Epithelial cell of proximal tubule (primary cell): ENCODE measurements around the gene P2RY1. TPM values are rescaled to one million over a fixed set of nuclear protein-coding genes. Genes with fewer than 3 reads are reported as not detected.
"Not testable (repeated sequence)": the region's sequence is repeated elsewhere in the genome, so short reads cannot be mapped to it uniquely, and the experiment has no call there.

Source experiments
- DNase-seq: peaks from one replicate; pipeline ENCODE4 v3.0.0-alpha.2; 2011; ENCODE audit warnings: low read depth
- H3K4me3 ChIP-seq: 2 replicates; pipeline ENCODE4 v1.5.1; 2011; ENCODE audit warnings: low read depth, mild to moderate bottlenecking, low read length
- total RNA-seq: library from RNA; depleted of rRNA; stranded (reverse); fragments of >200 nt; gene quantifications from 2 replicates; pipeline ENCODE4 v1.2.3, GENCODE V29; 2015
- TF ChIP-seq, protein P1 (sequence below): conservative IDR thresholded peaks from 2 replicates; pipeline ENCODE4 v1.5.1; 2012; ENCODE audit warnings: low read depth, mild to moderate bottlenecking, low read length

Gene P2RY1
- total RNA-seq, 1 donor from 2014 or later, result 0.06 TPM

GRCh38 chr3:152849996-152850578 lies 15.2 kb downstream of the P2RY1 start:
- no peak for DNase-seq
- no peak overlapping the region for H3K4me3 ChIP-seq
- TF ChIP-seq, protein P1, sequence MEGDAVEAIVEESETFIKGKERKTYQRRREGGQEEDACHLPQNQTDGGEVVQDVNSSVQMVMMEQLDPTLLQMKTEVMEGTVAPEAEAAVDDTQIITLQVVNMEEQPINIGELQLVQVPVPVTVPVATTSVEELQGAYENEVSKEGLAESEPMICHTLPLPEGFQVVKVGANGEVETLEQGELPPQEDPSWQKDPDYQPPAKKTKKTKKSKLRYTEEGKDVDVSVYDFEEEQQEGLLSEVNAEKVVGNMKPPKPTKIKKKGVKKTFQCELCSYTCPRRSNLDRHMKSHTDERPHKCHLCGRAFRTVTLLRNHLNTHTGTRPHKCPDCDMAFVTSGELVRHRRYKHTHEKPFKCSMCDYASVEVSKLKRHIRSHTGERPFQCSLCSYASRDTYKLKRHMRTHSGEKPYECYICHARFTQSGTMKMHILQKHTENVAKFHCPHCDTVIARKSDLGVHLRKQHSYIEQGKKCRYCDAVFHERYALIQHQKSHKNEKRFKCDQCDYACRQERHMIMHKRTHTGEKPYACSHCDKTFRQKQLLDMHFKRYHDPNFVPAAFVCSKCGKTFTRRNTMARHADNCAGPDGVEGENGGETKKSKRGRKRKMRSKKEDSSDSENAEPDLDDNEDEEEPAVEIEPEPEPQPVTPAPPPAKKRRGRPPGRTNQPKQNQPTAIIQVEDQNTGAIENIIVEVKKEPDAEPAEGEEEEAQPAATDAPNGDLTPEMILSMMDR, result no peak

- TF ChIP-seq, protein P1, result no peak
- no peak for DNase-seq
- H3K4me3 ChIP-seq, result no peak overlapping the region
Measured at GRCh38 chr3:152853196-152853595, 18.3 kb downstream of the P2RY1 start.

GRCh38 chr3:152857082-152857481 lies 22.2 kb downstream of the P2RY1 start:
- TF ChIP-seq, protein P1, result no peak
- no peak for DNase-seq
- no peak overlapping the region for H3K4me3 ChIP-seq

GRCh38 chr3:152858170-152858800 lies 23.4 kb downstream of the P2RY1 start:
- no peak for DNase-seq

DNA sequence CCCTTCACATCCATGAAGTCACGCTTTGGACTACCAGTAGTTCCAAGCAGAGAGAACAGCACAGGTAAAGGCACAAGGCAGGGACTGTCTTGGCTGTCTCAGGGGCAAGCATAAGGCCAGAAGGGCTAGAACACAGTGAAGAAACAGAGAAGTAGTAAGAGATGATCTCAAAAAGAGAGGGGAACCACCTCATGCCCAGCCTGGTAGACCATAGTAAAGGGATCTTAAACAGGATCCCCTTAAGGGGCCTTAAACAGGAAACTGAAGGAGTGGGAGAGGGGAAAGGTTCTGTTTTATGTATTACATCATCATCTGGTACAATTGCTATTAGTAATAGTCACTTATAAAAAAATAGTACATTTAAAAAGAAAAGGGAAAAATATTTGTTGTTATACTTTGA lies 25.8 kb downstream of the P2RY1 start:
- TF ChIP-seq, protein P1, result no peak
- DNase-seq, result no peak

More at GRCh38 chr3:152858170-152858800, 23.4 kb downstream of the P2RY1 start:
- H3K4me3 ChIP-seq, result no peak overlapping the region
- TF ChIP-seq, protein P1, result no peak

DNA sequence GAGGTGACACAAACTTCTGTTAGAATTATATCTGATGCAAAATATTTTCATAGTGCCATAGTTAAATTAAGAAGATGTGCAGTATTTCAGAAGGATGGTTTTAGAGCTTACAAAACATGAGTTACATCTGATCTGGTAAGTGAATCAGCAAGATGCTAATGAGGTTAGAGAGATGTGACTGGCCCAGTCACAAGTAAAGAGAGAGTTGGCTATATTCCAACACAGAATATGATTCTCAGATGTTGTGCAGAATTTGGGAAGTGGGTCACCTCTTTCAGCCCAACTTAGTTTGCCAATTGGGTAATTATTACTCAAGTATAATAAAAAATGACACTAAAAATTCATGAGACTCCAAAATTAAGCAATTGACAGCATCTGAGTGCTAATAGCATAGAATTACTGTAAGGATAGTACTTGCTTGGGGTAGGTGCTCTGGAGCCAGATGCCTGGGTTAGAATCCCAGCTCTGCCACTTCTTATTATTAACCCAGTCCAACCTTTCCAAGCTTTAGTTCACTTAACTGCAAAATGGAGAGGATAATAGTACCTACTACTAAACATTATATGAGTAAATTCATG lies 30.8 kb downstream of the P2RY1 start:
- no peak for DNase-seq
- TF ChIP-seq, protein P1, result no peak
- no peak overlapping the region for H3K4me3 ChIP-seq

More for the DNA sequence above, 25.8 kb downstream of the P2RY1 start:
- H3K4me3 ChIP-seq, result no peak overlapping the region

GRCh38 chr3:152870027-152870426 lies 35.1 kb downstream of the P2RY1 start:
- no peak overlapping the region for H3K4me3 ChIP-seq
- DNase-seq, result no peak
- TF ChIP-seq, protein P1, result no peak

DNA sequence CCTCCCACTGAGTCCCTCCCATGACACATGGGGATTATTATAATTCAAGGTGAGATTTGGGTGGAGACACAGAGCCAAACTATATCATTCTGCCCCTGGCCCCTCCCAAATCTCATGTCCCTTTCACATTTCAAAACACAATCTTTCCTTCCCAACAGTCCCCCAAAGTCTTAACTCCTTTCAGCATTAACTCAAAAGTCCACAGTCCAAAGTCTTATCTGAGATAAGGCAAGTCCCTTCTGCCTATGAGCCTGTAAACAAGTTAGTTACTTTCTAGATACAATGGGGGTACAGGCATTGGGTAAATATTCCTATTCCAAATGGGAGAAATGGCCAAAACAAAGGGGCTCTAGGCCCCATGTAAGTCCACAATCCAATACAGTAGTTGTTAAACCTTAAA lies 38.4 kb downstream of the P2RY1 start:
- DNase-seq, result not testable (repeated sequence)

More for the DNA sequence above, 38.4 kb downstream of the P2RY1 start:
- H3K4me3 ChIP-seq, result not testable (repeated sequence)
